ENCODE measurements around the gene DZANK1.
"Not testable (repeated sequence)": the region's sequence is repeated elsewhere in the genome, so short reads cannot be mapped to it uniquely, and the experiment has no call there.

Gene DZANK1

GRCh38 chr20:18466894-18467730 lies at the start of gene DZANK1, which contains the start of gene POLR3F:
Gene DZANK1, minus strand, starts transcription at chr20:18467030. Its CDS starts 1,672 bp downstream, at chr20:18465358.
Gene POLR3F, plus strand, starts transcription at chr20:18467390. Its CDS starts 117 bp downstream, at chr20:18467507.
- peak; percentile 95 to 97 for DNase-seq

GRCh38 chr20:18515973-18516372 lies 49.1 kb upstream of the DZANK1 start:
- no peak for DNase-seq

GRCh38 chr20:18514127-18514526 lies 47.3 kb upstream of the DZANK1 start:
- no peak for DNase-seq

GRCh38 chr20:18513208-18513607 lies 46.4 kb upstream of the DZANK1 start:
- no peak for DNase-seq

- DNase-seq, result no peak
These were observed 44.7 kb upstream of the DZANK1 start for GRCh38 chr20:18511571-18511970.

- peak; percentile 95 to 98 for DNase-seq
These were observed 40.7 kb upstream of the DZANK1 start, which contains the start of gene SEC23B for GRCh38 chr20:18507218-18508191. Gene SEC23B, plus strand, starts transcription at chr20:18507940. Its CDS starts 2,896 bp downstream, at chr20:18510836.

- DNase-seq, result peak in 1 of 2 experiments; percentile 18
These were observed 39.9 kb upstream of the DZANK1 start for GRCh38 chr20:18506744-18507143.

GRCh38 chr20:18504479-18505060 lies 37.7 kb upstream of the DZANK1 start:
- no peak for DNase-seq

GRCh38 chr20:18501672-18502071 lies 34.8 kb upstream of the DZANK1 start:
- DNase-seq, result not testable (repeated sequence)

GRCh38 chr20:18497603-18498002 lies 30.8 kb upstream of the DZANK1 start:
- no peak for DNase-seq

- peak; percentile 79 to 91 for DNase-seq
These were observed 30.1 kb upstream of the DZANK1 start, which contains the start of gene RBBP9 for GRCh38 chr20:18496740-18497592. Gene RBBP9, minus strand, starts transcription at chr20:18497225. Its CDS starts 58 bp downstream, at chr20:18497167.

- no peak for DNase-seq
These were observed 29.2 kb upstream of the DZANK1 start for GRCh38 chr20:18496042-18496441.

- no peak for DNase-seq
These were observed 21.5 kb upstream of the DZANK1 start for GRCh38 chr20:18488301-18488700.

- no peak for DNase-seq
These were observed 14.8 kb upstream of the DZANK1 start for GRCh38 chr20:18481596-18481995.

- DNase-seq, result no peak
These were observed 11.0 kb upstream of the DZANK1 start for GRCh38 chr20:18477821-18478220.

- DNase-seq, result no peak
These were observed 10.4 kb upstream of the DZANK1 start for GRCh38 chr20:18477218-18477617.

- DNase-seq, result peak in 1 of 2 experiments; percentile 55
These were observed 296 bp downstream of the DZANK1 start for GRCh38 chr20:18466574-18466893.

- no peak for DNase-seq
These were observed 1.2 kb downstream of the DZANK1 start for GRCh38 chr20:18465536-18466200.

- no peak for DNase-seq
These were observed 10.2 kb downstream of the DZANK1 start for GRCh38 chr20:18456600-18456999.

GRCh38 chr20:18443886-18444285 lies 22.9 kb downstream of the DZANK1 start:
- DNase-seq, result peak in 1 of 2 experiments; percentile 10

- DNase-seq, result no peak
These were observed 26.4 kb downstream of the DZANK1 start for GRCh38 chr20:18440403-18440802.

All from NCI-H2081 (cell line).